Measurements from ENCODE around the gene NFAT5. TPM values are rescaled to one million over a fixed set of nuclear protein-coding genes. Genes with fewer than 3 reads are reported as not detected.

NFAT5 gene
- total RNA-seq, 1 experiment from 2014 or later: 21.0 TPM

DNA sequence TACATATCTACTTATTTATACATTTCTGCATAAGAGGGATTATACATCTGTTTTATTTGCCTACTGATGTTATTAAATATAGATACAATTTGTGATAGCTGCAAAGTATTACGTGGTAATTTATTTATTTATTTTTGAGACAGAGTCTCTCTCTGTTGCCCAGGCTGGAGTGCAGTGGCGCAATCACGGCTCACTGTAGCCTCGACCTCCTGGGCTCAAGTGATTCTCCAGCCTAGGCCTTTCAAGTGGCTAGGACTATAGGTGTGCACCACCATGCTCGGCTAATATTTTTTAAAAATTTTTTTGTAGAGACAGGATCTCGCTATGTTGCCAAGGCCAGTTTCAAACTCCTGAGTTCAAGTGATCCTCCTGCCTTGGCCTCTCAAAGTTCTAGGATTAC is 35.5 kb downstream of the NFAT5 start:
- no peak overlapping the region for H3T11ph ChIP-seq (ENCODE audit: low read length)
- WGBS (ENCODE audit: extremely low coverage, insufficient read length, low lambda C conversion rate): no CpG with 5 or more reads among the region's 6 CpGs
- no peaks in the 10 kb centered on the region for H3K9me3 Mint-ChIP-seq

More for the DNA sequence above, 35.5 kb downstream of the NFAT5 start:
- no peaks in the 10 kb centered on the region for H3K9me3 ChIP-seq (ENCODE audit: control insufficient read depth, low read depth, low read length)
- H3K27ac Mint-ChIP-seq: no peak overlapping the region
- no peak overlapping the region for H3K14ac ChIP-seq (ENCODE audit: insufficient read depth, low read length)
- H3K23me2 ChIP-seq (ENCODE audit: insufficient read length, low read depth, low read length, poor library complexity, severe bottlenecking): no peaks in the 10 kb centered on the region
- H4K91ac ChIP-seq (ENCODE audit: insufficient read length, low read depth, low read length): no peak overlapping the region
- no peaks in the 10 kb centered on the region for H3K4me1 Mint-ChIP-seq
- H3K79me1 ChIP-seq (ENCODE audit: insufficient read depth, low read depth, low read length, poor library complexity, severe bottlenecking): peaks cover 4% of the 10 kb centered on the region
- no peaks in the 10 kb centered on the region for H3K27me3 Mint-ChIP-seq (ENCODE audit: low read depth)
- TF ChIP-seq, protein P1, sequence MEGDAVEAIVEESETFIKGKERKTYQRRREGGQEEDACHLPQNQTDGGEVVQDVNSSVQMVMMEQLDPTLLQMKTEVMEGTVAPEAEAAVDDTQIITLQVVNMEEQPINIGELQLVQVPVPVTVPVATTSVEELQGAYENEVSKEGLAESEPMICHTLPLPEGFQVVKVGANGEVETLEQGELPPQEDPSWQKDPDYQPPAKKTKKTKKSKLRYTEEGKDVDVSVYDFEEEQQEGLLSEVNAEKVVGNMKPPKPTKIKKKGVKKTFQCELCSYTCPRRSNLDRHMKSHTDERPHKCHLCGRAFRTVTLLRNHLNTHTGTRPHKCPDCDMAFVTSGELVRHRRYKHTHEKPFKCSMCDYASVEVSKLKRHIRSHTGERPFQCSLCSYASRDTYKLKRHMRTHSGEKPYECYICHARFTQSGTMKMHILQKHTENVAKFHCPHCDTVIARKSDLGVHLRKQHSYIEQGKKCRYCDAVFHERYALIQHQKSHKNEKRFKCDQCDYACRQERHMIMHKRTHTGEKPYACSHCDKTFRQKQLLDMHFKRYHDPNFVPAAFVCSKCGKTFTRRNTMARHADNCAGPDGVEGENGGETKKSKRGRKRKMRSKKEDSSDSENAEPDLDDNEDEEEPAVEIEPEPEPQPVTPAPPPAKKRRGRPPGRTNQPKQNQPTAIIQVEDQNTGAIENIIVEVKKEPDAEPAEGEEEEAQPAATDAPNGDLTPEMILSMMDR (conservative IDR thresholded peaks at IDR 0.05): no peak
- H2BK20ac ChIP-seq (ENCODE audit: low read depth, low read length, poor library complexity, severe bottlenecking): no peak overlapping the region
- no peak overlapping the region for H2BK15ac ChIP-seq (ENCODE audit: low read depth, low read length)
- H2BK5ac ChIP-seq (ENCODE audit: insufficient read length, low read length): no peak overlapping the region
- H3K36me3 Mint-ChIP-seq (ENCODE audit: insufficient read depth in 1 of 3, low read depth in 3 of 3): no peaks in the 10 kb centered on the region
- no peak overlapping the region for H3K56ac ChIP-seq (ENCODE audit: insufficient read length, low read depth, low read length)
- H3K4me3 Mint-ChIP-seq: no peak overlapping the region
- H3K9ac ChIP-seq (ENCODE audit: extremely low read depth, insufficient read length, low read length): no peak overlapping the region
- H4K20me1 ChIP-seq (ENCODE audit: control insufficient read depth, insufficient read depth, insufficient read length): no peaks in the 10 kb centered on the region
- no peak overlapping the region for H2BK120ac ChIP-seq (ENCODE audit: low read depth, low read length, poor library complexity, severe bottlenecking)
- H2BK12ac ChIP-seq (ENCODE audit: insufficient read length, low read depth, low read length): no peak overlapping the region
- H4K8ac ChIP-seq (replicated peaks; ENCODE audit: insufficient read length, low read depth, low read length): no peak overlapping the region
- H3K27ac ChIP-seq (ENCODE audit: insufficient read length, low read depth, low read length): no peak overlapping the region
- H3K4me2 ChIP-seq (ENCODE audit: insufficient read depth, insufficient read length, low read length): no peak overlapping the region
- no peaks in the 10 kb centered on the region for H3K27me3 ChIP-seq (ENCODE audit: insufficient read depth, low read length)
- no peak overlapping the region for H3K23ac ChIP-seq (ENCODE audit: insufficient read length, low read depth, low read length)
- H3K18ac ChIP-seq (ENCODE audit: insufficient read length, low read depth, low read length): no peak overlapping the region
- H3K4me1 ChIP-seq (ENCODE audit: insufficient read depth, low read length): no peaks in the 10 kb centered on the region
- no peak overlapping the region for H2AFZ ChIP-seq (ENCODE audit: low read length)
- peaks cover 1% of the 10 kb centered on the region; the same call in 1 of the 2 replicates for H3K79me2 ChIP-seq (ENCODE audit: insufficient read depth, low read length)
- H2AK5ac ChIP-seq (ENCODE audit: insufficient read length, low read length): no peak overlapping the region
- H4K5ac ChIP-seq (ENCODE audit: insufficient read length, low read depth, low read length): no peak overlapping the region
- H3K4ac ChIP-seq (ENCODE audit: low read depth, low read length): no peak overlapping the region
- DNase-seq: no peak

Data from H9 (cell line).